D341Med (cell line): ENCODE measurements around the gene SELP.
"Not testable (repeated sequence)": the region's sequence is repeated elsewhere in the genome, so short reads cannot be mapped to it uniquely, and the experiment has no call there.

Experiments used
- DNase-seq: peaks from one replicate; pipeline ENCODE4 v3.0.0; 2012; ENCODE audit warnings: low spot score

Gene SELP

GRCh38 chr1:169630006-169630405 lies at the start of gene SELP:
SELP (minus strand) TSS chr1:169630124; CDS start chr1:169630074, 50 bp downstream.
- no peak for DNase-seq

- DNase-seq, result no peak
Observed at GRCh38 chr1:169679692-169680091, 49.8 kb upstream of the SELP start.

- no peak for DNase-seq
Observed at GRCh38 chr1:169676001-169676400, 46.1 kb upstream of the SELP start.

GRCh38 chr1:169670836-169671235 lies 40.9 kb upstream of the SELP start:
- no peak for DNase-seq

- DNase-seq, result not testable (repeated sequence)
Observed at GRCh38 chr1:169670244-169670643, 40.3 kb upstream of the SELP start.

- DNase-seq, result not testable (repeated sequence)
Observed at GRCh38 chr1:169667699-169668596, 38.0 kb upstream of the SELP start.

GRCh38 chr1:169667227-169667639 lies 37.3 kb upstream of the SELP start:
- DNase-seq, result not testable (repeated sequence)

- not testable (repeated sequence) for DNase-seq
Observed at GRCh38 chr1:169662680-169663079, 32.8 kb upstream of the SELP start.

- not testable (repeated sequence) for DNase-seq
Observed at GRCh38 chr1:169661066-169661465, 31.1 kb upstream of the SELP start.

- DNase-seq, result not testable (repeated sequence)
Observed at GRCh38 chr1:169658777-169659176, 28.9 kb upstream of the SELP start.

- no peak for DNase-seq
Observed at GRCh38 chr1:169653873-169654272, 23.9 kb upstream of the SELP start.

GRCh38 chr1:169651035-169651434 lies 21.1 kb upstream of the SELP start:
- DNase-seq, result no peak

GRCh38 chr1:169650551-169650950 lies 20.6 kb upstream of the SELP start:
- no peak for DNase-seq

GRCh38 chr1:169648709-169649108 lies 18.8 kb upstream of the SELP start:
- no peak for DNase-seq

GRCh38 chr1:169648187-169648586 lies 18.3 kb upstream of the SELP start:
- DNase-seq, result no peak

GRCh38 chr1:169647512-169647911 lies 17.6 kb upstream of the SELP start:
- DNase-seq, result no peak

- DNase-seq, result no peak
Observed at GRCh38 chr1:169644297-169644696, 14.4 kb upstream of the SELP start.

GRCh38 chr1:169634877-169635276 lies 5.0 kb upstream of the SELP start:
- DNase-seq, result no peak

- DNase-seq, result no peak
Observed at GRCh38 chr1:169634145-169634544, 4.2 kb upstream of the SELP start.

- no peak for DNase-seq
Observed at GRCh38 chr1:169631249-169631648, 1.3 kb upstream of the SELP start.

- no peak for DNase-seq
Observed at GRCh38 chr1:169624912-169625311, 5.0 kb downstream of the SELP start.

- DNase-seq, result no peak
Observed at GRCh38 chr1:169624122-169624521, 5.8 kb downstream of the SELP start.

- DNase-seq, result no peak
Observed at GRCh38 chr1:169623132-169623926, 6.6 kb downstream of the SELP start.
